T-cell (primary cell): ENCODE data around the gene ST8SIA6. TPM values are rescaled to one million over a fixed set of nuclear protein-coding genes. Genes with fewer than 3 reads are reported as not detected.

ENCODE experiments used
- ATAC-seq, 4 experiments: fragments of 200-7000 bp in 3 of 4; fragments of 150-1000 bp in 1 of 4; cut with Tn5 transposase; replicated peaks in 1 of 4; 1 replicate in 3 of 4; 2 replicates in 1 of 4; pipeline ENCODE4 v1.10.0; 2021; ENCODE audit warnings: moderate library complexity in 3 of 4, mild to moderate bottlenecking in 2 of 4, moderate number of reproducible peaks in 1 of 4
- CTCF ChIA-PET, 2 donors: fragments of 300-600 bp; sonication (Branson Sonifier 250); formaldehyde crosslinking; loops; one replicate each; lab custom pipeline; 2022; ENCODE audit warnings: antibody characterized with exemption in 2 of 2; lab: Charles Lee
- POLR2A ChIA-PET, 2 donors: fragments of 300-600 bp; sonication (Branson Sonifier 250); formaldehyde crosslinking; loops; one replicate each; lab custom pipeline; 2022; ENCODE audit warnings: antibody characterized with exemption in 2 of 2; lab: Charles Lee
- DNase-seq, 35 experiments: peaks; one replicate each; pipeline versions ENCODE4 v3.0.0 to v3.0.0-alpha.2; 2013 to 2023
- H3K27ac ChIP-seq: one replicate; pipeline ENCODE4 v1.5.1; 2013; ENCODE audit warnings: low read length
- H3K27me3 ChIP-seq, 2 experiments: replicated peaks in 1 of 2; 1 replicate in 1 of 2; 2 replicates in 1 of 2; pipeline versions ENCODE4 v1.6.1 to v1.7.0; 2013; ENCODE audit warnings: low read length in 1 of 2, mixed read lengths in 1 of 2; ENCODE audit not compliant: control insufficient read depth in 2 of 2, insufficient read depth in 2 of 2; ENCODE audit errors: extremely low read depth in 1 of 2
- H3K36me3 ChIP-seq, 2 donors: 1 replicate in 1 of 2; 2 replicates in 1 of 2; pipeline versions ENCODE4 v1.6.1 to v1.7.0; 2013; ENCODE audit warnings: low read length in 1 of 2; ENCODE audit not compliant: control insufficient read depth in 2 of 2, insufficient read depth in 1 of 2; ENCODE audit errors: extremely low read depth in 1 of 2
- H3K4me1 ChIP-seq, 2 experiments: 1 replicate in 1 of 2; 2 replicates in 1 of 2; pipeline versions ENCODE4 v1.6.1 to v1.7.0; 2013; ENCODE audit warnings: low read length in 2 of 2, mixed read lengths in 1 of 2; ENCODE audit not compliant: insufficient read depth in 2 of 2, control insufficient read depth in 1 of 2; ENCODE audit errors: extremely low read depth in 1 of 2
- H3K4me3 ChIP-seq, 2 donors: 1 replicate in 1 of 2; 2 replicates in 1 of 2; pipeline versions ENCODE4 v1.5.1 to v1.7.0; 2013; ENCODE audit warnings: mild to moderate bottlenecking in 2 of 2, low read length in 1 of 2, moderate library complexity in 1 of 2; ENCODE audit not compliant: control insufficient read depth in 1 of 2; ENCODE audit errors: extremely low read depth in 1 of 2
- H3K9me3 ChIP-seq: 2 replicates; pipeline ENCODE4 v1.7.0; 2013
- H3K27ac Mint-ChIP-seq, 2 donors: one replicate each; pipeline ENCODE4 v1.8.0; 2020 to 2021; ENCODE audit warnings: mild to moderate bottlenecking in 2 of 2, mixed read lengths in 2 of 2
- H3K27me3 Mint-ChIP-seq, 2 donors: one replicate each; pipeline ENCODE4 v1.8.0; 2021 to 2022; ENCODE audit warnings: mixed read lengths in 2 of 2
- H3K36me3 Mint-ChIP-seq: one replicate; pipeline ENCODE4 v1.8.0; 2021; ENCODE audit warnings: mixed read lengths
- H3K4me1 Mint-ChIP-seq, 3 donors: one replicate each; pipeline ENCODE4 v1.8.0; 2020 to 2022; ENCODE audit warnings: mixed read lengths in 3 of 3, mild to moderate bottlenecking in 1 of 3
- H3K4me3 Mint-ChIP-seq, 3 donors: one replicate each; pipeline ENCODE4 v1.8.0; 2020 to 2022; ENCODE audit warnings: mild to moderate bottlenecking in 3 of 3, mixed read lengths in 3 of 3, moderate library complexity in 3 of 3
- H3K9me3 Mint-ChIP-seq, 3 donors: one replicate each; pipeline ENCODE4 v1.8.0; 2020 to 2022; ENCODE audit warnings: mixed read lengths in 3 of 3
- WGBS: methylation state at CpG from one replicate; pipeline ENCODE4 v1.1.5; 2013; ENCODE audit warnings: missing lambda C conversion rate; ENCODE audit not compliant: insufficient coverage; 5-methylcytosine and 5-hydroxymethylcytosine counted together
- total RNA-seq, 35 experiments: library from RNA in 6 of 35; stranded (reverse) in 6 of 35; fragments of 120-200 nt in 1 of 35; gene quantifications; one replicate each; pipeline versions ENCODE4 v1.2.1 to v1.2.4 and lab custom pipeline; 2013 to 2026

ST8SIA6 gene
- total RNA-seq, 5 donors from 2014 or later (not counting 1 experiment from before 2014, with no cell fraction given), result 0.95 to 4.0 (median 1.7) TPM

DNA sequence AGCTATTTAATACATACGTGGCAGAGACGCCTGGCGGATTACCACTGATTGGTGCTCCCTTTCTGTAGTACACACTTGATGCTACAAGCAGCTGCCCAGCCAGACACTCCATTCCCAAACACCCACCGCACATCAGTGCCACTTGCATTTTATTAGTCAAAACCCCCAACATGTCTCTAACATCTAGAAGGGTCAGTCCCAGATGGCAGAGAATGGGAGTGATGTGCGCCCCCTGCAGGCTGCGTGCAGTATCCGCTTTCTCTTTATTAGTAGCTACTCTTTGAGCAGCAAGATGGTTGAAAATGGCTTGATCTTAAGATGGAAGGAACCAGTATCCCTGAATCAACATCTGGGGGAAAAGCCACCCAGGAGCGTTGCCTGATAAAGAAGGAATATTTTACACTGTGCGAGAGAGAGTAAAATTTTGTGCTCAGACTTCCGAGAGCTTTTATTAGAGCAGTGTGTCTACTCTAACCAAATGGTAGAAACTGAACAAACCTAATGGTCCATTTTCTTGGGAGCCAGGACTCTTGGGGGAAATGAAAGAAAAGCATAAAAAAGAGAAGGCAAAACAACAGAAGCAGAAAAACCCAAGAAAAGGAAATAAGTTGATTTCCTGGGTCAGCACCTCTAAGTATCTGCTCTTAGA is 78.3 kb downstream of the ST8SIA6 start:
- ATAC-seq, result no peak
- H3K9me3 Mint-ChIP-seq, result no peaks in the 10 kb centered on the region

DNA sequence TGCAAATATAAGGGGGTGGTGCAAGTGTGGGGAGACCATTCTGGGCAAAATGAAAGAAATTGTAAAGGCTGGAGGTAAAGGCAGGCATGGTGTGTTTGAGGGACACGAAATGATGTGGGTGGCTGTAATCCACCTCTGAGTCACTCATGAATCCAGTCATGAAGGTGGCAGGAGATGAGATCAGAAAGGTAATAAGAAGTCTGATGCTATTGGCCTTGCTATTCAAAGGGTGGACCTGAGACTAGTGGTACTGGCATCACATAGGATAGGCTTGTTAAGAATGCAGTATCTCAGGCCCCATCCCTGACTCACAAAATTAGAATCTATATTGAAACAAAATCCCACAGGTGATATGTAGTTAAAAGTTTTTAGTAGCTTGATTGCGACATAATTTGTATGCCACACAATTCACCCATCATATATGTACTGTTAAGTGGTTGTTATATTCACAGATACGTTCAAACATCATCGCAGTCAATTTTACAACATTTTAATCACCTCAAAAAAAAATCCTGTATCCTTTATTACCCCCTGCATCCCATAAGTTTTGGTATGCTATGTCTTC is 85.6 kb downstream of the ST8SIA6 start:
- no peak for DNase-seq
- H3K4me3 ChIP-seq, result no peak overlapping the region
- ATAC-seq, result no peak
- ChIA-PET POLR2A (interaction anchor here in 1 of 2 donors (0.6 kb wide), 1 partner anchor 52 kb away, joined by 4 read pairs; no protein-coding TSS in a partner anchor), CTCF (interaction anchor here in 1 of 2 donors (0.7 kb wide), 1 partner anchor 11 kb away, joined by 3 read pairs; no protein-coding TSS in a partner anchor)
- H3K9me3 ChIP-seq, result no peaks in the 10 kb centered on the region
- Mint-ChIP-seq H3K4me3 (no peak overlapping the region), H3K27me3 (no peaks in the 10 kb centered on the region), H3K27ac (no peak overlapping the region), H3K4me1 (no peaks in the 10 kb centered on the region), H3K9me3 (peaks cover 0 to 7% (median 4%) of the 10 kb centered on the region in 3 donors), H3K36me3 (peaks cover 4% of the 10 kb centered on the region)
- H3K4me1 ChIP-seq, result no peaks in the 10 kb centered on the region
- H3K36me3 ChIP-seq, result no peaks in the 10 kb centered on the region
- 73% methylated on average over 1 of the region's 4 CpGs for WGBS
- no peaks in the 10 kb centered on the region for H3K27me3 ChIP-seq
- H3K27ac ChIP-seq, result no peak overlapping the region

More for the DNA sequence above, 78.3 kb downstream of the ST8SIA6 start:
- Histone ChIP-seq H3K4me3 (no peak overlapping the region), H3K9me3 (no peaks in the 10 kb centered on the region), H3K27ac (no peak overlapping the region), H3K36me3 (no peaks in the 10 kb centered on the region), H3K4me1 (no peaks in the 10 kb centered on the region), H3K27me3 (peaks cover 0 to 2% of the 10 kb centered on the region in 2 experiments)
- Mint-ChIP-seq H3K27ac (no peak overlapping the region), H3K36me3 (no peaks in the 10 kb centered on the region), H3K4me1 (no peaks in the 10 kb centered on the region), H3K4me3 (no peak overlapping the region), H3K27me3 (no peaks in the 10 kb centered on the region)
- ChIA-PET POLR2A (no interaction called here), CTCF (interaction anchor here (0.7 to 1.2 kb wide), 3 partner anchors 13 to 598 kb away, joined by 3 to 4 read pairs (median 3); no protein-coding TSS in a partner anchor)
- WGBS, result no CpG with 5 or more reads among the region's 10 CpGs
- peak in 8 of 35 experiments; percentile 1 to 32 (median 4) for DNase-seq

DNA sequence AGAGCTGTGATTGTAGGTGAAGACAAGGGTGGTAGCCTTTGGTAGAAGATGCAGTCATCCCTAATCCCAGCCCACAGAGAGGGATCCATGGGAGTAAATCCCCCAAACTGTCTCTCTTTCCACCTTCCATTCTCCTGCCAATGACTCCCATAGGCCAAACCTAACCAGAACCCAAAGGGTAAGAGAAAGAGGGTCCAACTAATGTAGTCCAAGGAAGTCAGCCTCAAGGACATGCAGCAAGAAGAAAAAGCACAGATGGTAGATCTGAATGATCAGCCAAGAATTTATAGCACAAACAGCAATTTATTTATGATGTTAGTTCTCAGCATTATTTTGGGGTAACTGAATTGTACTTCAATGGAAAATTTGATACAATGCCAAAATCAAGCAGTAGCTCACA is 87.7 kb downstream of the ST8SIA6 start:
- Histone ChIP-seq H3K9me3 (no peaks in the 10 kb centered on the region), H3K36me3 (no peaks in the 10 kb centered on the region), H3K4me1 (no peaks in the 10 kb centered on the region), H3K4me3 (no peak overlapping the region), H3K27me3 (no peaks in the 10 kb centered on the region), H3K27ac (no peak overlapping the region)
- ATAC-seq, result no peak
- Mint-ChIP-seq H3K9me3 (peaks cover 0 to 7% (median 4%) of the 10 kb centered on the region in 3 donors), H3K4me1 (no peaks in the 10 kb centered on the region), H3K4me3 (no peak overlapping the region), H3K36me3 (peaks cover 4% of the 10 kb centered on the region), H3K27me3 (peaks cover 0 to 3% of the 10 kb centered on the region in 2 donors), H3K27ac (no peak overlapping the region)
- ChIA-PET CTCF (no interaction called here), POLR2A (interaction anchor here in 1 of 2 donors (0.6 kb wide), 1 partner anchor 63 kb away, joined by 3 read pairs; no protein-coding TSS in a partner anchor)
- DNase-seq, result no peak

DNA sequence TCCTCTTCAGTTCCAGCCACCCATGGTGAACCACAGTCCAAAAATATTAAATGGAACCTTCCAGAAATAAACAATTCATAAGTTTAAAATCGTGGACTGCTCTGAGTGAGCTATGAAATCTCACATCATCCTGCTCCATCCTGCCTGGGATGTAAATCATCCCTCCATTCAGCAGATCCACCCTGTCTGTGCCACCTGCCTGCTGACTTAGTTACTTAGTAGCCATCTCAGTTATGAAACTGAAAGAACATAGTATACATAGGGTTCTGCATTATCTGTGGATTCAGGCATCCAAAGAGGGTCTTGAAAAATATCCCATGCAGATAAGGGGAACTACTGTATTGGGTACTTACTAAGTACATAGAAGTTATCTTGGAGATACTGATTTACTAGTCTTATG is 89.0 kb downstream of the ST8SIA6 start:
- Histone ChIP-seq H3K4me3 (no peak overlapping the region), H3K4me1 (no peaks in the 10 kb centered on the region), H3K27me3 (no peaks in the 10 kb centered on the region), H3K36me3 (no peaks in the 10 kb centered on the region), H3K9me3 (no peaks in the 10 kb centered on the region), H3K27ac (no peak overlapping the region)
- Mint-ChIP-seq H3K4me1 (no peaks in the 10 kb centered on the region), H3K27me3 (peaks cover 0 to 3% of the 10 kb centered on the region in 2 donors), H3K9me3 (peaks cover 0 to 7% (median 4%) of the 10 kb centered on the region in 3 donors), H3K4me3 (no peak overlapping the region), H3K27ac (no peak overlapping the region), H3K36me3 (peaks cover 4% of the 10 kb centered on the region)
- DNase-seq (no peak), ATAC-seq (no peak)
- POLR2A ChIA-PET, result interaction anchor here in 1 of 2 donors (0.5 kb wide), 1 partner anchor 120 kb away, joined by 3 read pairs; no protein-coding TSS in a partner anchor
- 63% methylated on average over 1 of the region's 1 CpG for WGBS
- CTCF ChIA-PET, result interaction anchor here in 1 of 2 donors (0.6 kb wide), 1 partner anchor 284 kb away, joined by 3 read pairs; no protein-coding TSS in a partner anchor

DNA sequence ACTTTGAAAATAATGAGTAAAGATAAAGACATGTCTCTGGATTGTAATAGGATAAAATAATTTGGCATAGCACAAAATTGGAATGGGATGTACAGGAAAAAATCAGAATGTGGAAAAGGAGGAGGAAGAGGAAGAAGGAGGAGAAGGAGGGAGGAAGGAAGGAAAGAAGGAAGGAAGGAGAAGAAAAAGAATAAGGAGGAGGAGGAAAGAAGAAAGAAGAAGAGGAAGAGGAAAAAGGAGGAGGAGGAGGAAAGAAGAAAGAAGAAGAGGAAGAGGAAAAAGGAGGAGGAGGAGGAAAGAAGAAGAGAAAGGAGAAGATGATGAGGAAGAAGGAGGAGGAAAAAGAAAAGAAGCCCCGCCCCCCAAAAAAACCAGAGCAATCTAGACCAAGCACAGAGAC is 95.9 kb downstream of the ST8SIA6 start:
- no peak overlapping the region for H3K4me3 Mint-ChIP-seq
- no peaks in the 10 kb centered on the region for H3K36me3 ChIP-seq
- H3K9me3 ChIP-seq, result no peaks in the 10 kb centered on the region
- no peaks in the 10 kb centered on the region for H3K9me3 Mint-ChIP-seq
- POLR2A ChIA-PET, result no interaction called here
- H3K4me1 Mint-ChIP-seq, result peaks cover 0 to 2% (median 0%) of the 10 kb centered on the region in 3 donors
- H3K36me3 Mint-ChIP-seq, result no peaks in the 10 kb centered on the region
- CTCF ChIA-PET, result no interaction called here
- H3K4me3 ChIP-seq, result no peak overlapping the region
- ATAC-seq, result no peak
- no peaks in the 10 kb centered on the region for H3K27me3 ChIP-seq
- H3K27ac Mint-ChIP-seq, result no peak overlapping the region
- no peak overlapping the region for H3K27ac ChIP-seq
- WGBS, result no CpG with 5 or more reads among the region's 1 CpG
- H3K4me1 ChIP-seq, result no peaks in the 10 kb centered on the region
- peaks cover 8 to 11% of the 10 kb centered on the region in 2 donors for H3K27me3 Mint-ChIP-seq
- DNase-seq, result no peak

DNA sequence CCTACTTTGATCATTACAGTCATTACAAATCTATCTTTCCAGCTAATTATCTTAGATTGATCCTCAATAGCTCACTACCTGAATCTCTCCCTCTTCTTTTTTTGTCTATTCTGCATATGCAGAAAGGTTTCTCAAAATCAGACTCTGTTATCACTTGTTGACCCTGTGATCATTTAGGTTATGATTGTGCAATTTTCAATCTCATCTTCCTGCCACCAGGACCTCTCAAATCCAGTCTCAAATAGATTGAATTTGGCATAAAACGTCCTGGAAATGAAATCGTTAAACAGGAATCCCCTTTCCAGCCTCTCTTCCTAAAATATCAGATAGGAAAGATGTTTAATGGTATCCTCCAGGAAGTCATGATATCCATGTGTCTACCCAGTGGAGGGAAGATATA is 96.6 kb downstream of the ST8SIA6 start:
- CTCF ChIA-PET, result no interaction called here
- no peaks in the 10 kb centered on the region for H3K36me3 ChIP-seq
- Mint-ChIP-seq H3K27me3 (peaks cover 4 to 11% of the 10 kb centered on the region in 2 donors), H3K4me3 (no peak overlapping the region), H3K36me3 (no peaks in the 10 kb centered on the region), H3K27ac (no peak overlapping the region), H3K9me3 (no peaks in the 10 kb centered on the region), H3K4me1 (peaks cover 0 to 5% (median 0%) of the 10 kb centered on the region in 3 donors)
- H3K4me3 ChIP-seq, result no peak overlapping the region
- no peaks in the 10 kb centered on the region for H3K4me1 ChIP-seq
- no CpG with 5 or more reads among the region's 2 CpGs for WGBS
- no peak overlapping the region for H3K27ac ChIP-seq
- no peaks in the 10 kb centered on the region for H3K9me3 ChIP-seq
- H3K27me3 ChIP-seq, result no peaks in the 10 kb centered on the region
- ATAC-seq, result no peak
- DNase-seq, result no peak
- POLR2A ChIA-PET, result no interaction called here
